Right lobe of liver (tissue), 4 donors: ENCODE data around the gene PGM2L1.

Experiments used
- POLR2A ChIP-seq: fragments of 450-650 bp; IDR thresholded peaks from one replicate; pipeline ENCODE4 v1.6.1; 2017; ENCODE audit warnings: antibody characterized with exemption, mild to moderate bottlenecking
- TF ChIP-seq, protein P1 (sequence below), 4 donors: fragments of 200-600 bp in 3 of 4; fragments of 450-650 bp in 1 of 4; IDR thresholded peaks; one replicate each; pipeline versions ENCODE4 v1.5.1 to v1.8.0; 2016 to 2022; ENCODE audit warnings: antibody characterized with exemption in 4 of 4, mild to moderate bottlenecking in 2 of 4
- donor health status: DM: no; HTN: no; CAD: no.
- donor health status: DM: no; HTN: no; CAD: no.
- donor health status: DM: no; HTN: yes; CAD: no.

- no peak for TF ChIP-seq POLR2A
- TF ChIP-seq, protein P1, sequence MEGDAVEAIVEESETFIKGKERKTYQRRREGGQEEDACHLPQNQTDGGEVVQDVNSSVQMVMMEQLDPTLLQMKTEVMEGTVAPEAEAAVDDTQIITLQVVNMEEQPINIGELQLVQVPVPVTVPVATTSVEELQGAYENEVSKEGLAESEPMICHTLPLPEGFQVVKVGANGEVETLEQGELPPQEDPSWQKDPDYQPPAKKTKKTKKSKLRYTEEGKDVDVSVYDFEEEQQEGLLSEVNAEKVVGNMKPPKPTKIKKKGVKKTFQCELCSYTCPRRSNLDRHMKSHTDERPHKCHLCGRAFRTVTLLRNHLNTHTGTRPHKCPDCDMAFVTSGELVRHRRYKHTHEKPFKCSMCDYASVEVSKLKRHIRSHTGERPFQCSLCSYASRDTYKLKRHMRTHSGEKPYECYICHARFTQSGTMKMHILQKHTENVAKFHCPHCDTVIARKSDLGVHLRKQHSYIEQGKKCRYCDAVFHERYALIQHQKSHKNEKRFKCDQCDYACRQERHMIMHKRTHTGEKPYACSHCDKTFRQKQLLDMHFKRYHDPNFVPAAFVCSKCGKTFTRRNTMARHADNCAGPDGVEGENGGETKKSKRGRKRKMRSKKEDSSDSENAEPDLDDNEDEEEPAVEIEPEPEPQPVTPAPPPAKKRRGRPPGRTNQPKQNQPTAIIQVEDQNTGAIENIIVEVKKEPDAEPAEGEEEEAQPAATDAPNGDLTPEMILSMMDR (IDR thresholded peaks at IDR 0.05), result no peak
Observed at GRCh38 chr11:74325649-74326645, 72.3 kb downstream of the PGM2L1 start.
